ENCODE results near the gene PIK3R2. TPM values are rescaled to one million over a fixed set of nuclear protein-coding genes. Genes with fewer than 3 reads are reported as not detected.

Gene PIK3R2
- total and polyA plus RNA-seq, 2 experiments from 2014 or later: 1.5 to 29.2 TPM

GRCh38 chr19:18149596-18149975, 3.4 kb upstream of the PIK3R2 start:
- no peaks in the 10 kb centered on the region for H3K27me3 ChIP-seq (replicated peaks; ENCODE audit: insufficient read depth)
- in situ Hi-C loops (cut with MboI): no loop called here
- H3F3A ChIP-seq (ENCODE audit: insufficient read depth): peaks cover 14% of the 10 kb centered on the region
- H3K4me2 ChIP-seq (ENCODE audit: unreplicated experiment): no peak overlapping the region
- H4K20me1 ChIP-seq (ENCODE audit: insufficient read depth): no peaks in the 10 kb centered on the region
- H3K79me2 ChIP-seq (ENCODE audit: insufficient read depth): peaks cover 13% of the 10 kb centered on the region
- H3K4me3 ChIP-seq: no peak overlapping the region
- H2AFZ ChIP-seq: no peak overlapping the region
- no peak overlapping the region for H3K27ac ChIP-seq
- no peak for DNase-seq
- TF ChIP-seq EZH2 (IDR thresholded peaks at IDR 0.05; ENCODE audit: insufficient read depth, poor library complexity, severe bottlenecking): no peak
- TF ChIP-seq EZH2phosphoT487 (IDR thresholded peaks at IDR 0.05; ENCODE audit: insufficient read depth, low read depth): no peak
- H3K9ac ChIP-seq: no peak overlapping the region
- WGBS, 2 experiments (ENCODE audit: low coverage in 1 of 2, low lambda C conversion rate in 2 of 2, missing lambda C conversion rate in 2 of 2): 87% methylated on average over 16 of the region's 16 CpGs
- H3K36me3 ChIP-seq (ENCODE audit: low read depth): peaks cover 5% of the 10 kb centered on the region; the same call in 1 of the 2 replicates
- H3K4me1 ChIP-seq (ENCODE audit: insufficient read depth): peaks cover 10% of the 10 kb centered on the region
- H3K9me3 ChIP-seq (ENCODE audit: low read depth): no peaks in the 10 kb centered on the region
- H3K9me2 ChIP-seq (ENCODE audit: insufficient read depth): no peaks in the 10 kb centered on the region

GRCh38 chr19:18150776-18151624, 2.0 kb upstream of the PIK3R2 start:
- H3K27ac ChIP-seq: peak overlapping the region; percentile 82
- no peaks in the 10 kb centered on the region for H3K36me3 ChIP-seq (ENCODE audit: low read depth)
- WGBS, 2 experiments (ENCODE audit: low coverage in 1 of 2, low lambda C conversion rate in 2 of 2, missing lambda C conversion rate in 2 of 2): 85 to 86% methylated on average over 17 to 18 of the region's 18 CpGs
- DNase-seq: no peak
- no peaks in the 10 kb centered on the region for H3K27me3 ChIP-seq (replicated peaks; ENCODE audit: insufficient read depth)
- in situ Hi-C loops (cut with MboI): no loop called here
- peak overlapping the region; percentile 87 for H3K9ac ChIP-seq
- H3K9me3 ChIP-seq (ENCODE audit: low read depth): no peaks in the 10 kb centered on the region
- H2AFZ ChIP-seq: peak overlapping the region; percentile 79
- peaks cover 24% of the 10 kb centered on the region for H3K79me2 ChIP-seq (ENCODE audit: insufficient read depth)
- H4K20me1 ChIP-seq (ENCODE audit: insufficient read depth): no peaks in the 10 kb centered on the region
- no peaks in the 10 kb centered on the region for H3K9me2 ChIP-seq (ENCODE audit: insufficient read depth)
- peaks cover 14% of the 10 kb centered on the region for H3F3A ChIP-seq (ENCODE audit: insufficient read depth)
- H3K4me3 ChIP-seq: no peak overlapping the region
- peaks cover 10% of the 10 kb centered on the region for H3K4me1 ChIP-seq (ENCODE audit: insufficient read depth)
- H3K4me2 ChIP-seq (ENCODE audit: unreplicated experiment): peak overlapping the region; percentile 78
- no peak for TF ChIP-seq EZH2 (IDR thresholded peaks at IDR 0.05; ENCODE audit: insufficient read depth, poor library complexity, severe bottlenecking)
- no peak for TF ChIP-seq EZH2phosphoT487 (IDR thresholded peaks at IDR 0.05; ENCODE audit: insufficient read depth, low read depth)

GRCh38 chr19:18152442-18152816, 534 bp upstream of the PIK3R2 start:
- in situ Hi-C loops (cut with MboI): no loop called here
- Histone ChIP-seq H3K9me2 (ENCODE audit: insufficient read depth) (no peaks in the 10 kb centered on the region), H2AFZ (peak overlapping the region; percentile 79), H3K36me3 (ENCODE audit: low read depth) (no peaks in the 10 kb centered on the region), H3K27ac (peak overlapping the region; percentile 82), H3K4me3 (peak overlapping the region; percentile 84), H3K4me1 (ENCODE audit: insufficient read depth) (peaks cover 10% of the 10 kb centered on the region), H3F3A (ENCODE audit: insufficient read depth) (peaks cover 14% of the 10 kb centered on the region), H4K20me1 (ENCODE audit: insufficient read depth) (no peaks in the 10 kb centered on the region), H3K4me2 (ENCODE audit: unreplicated experiment) (peak overlapping the region; percentile 78), H3K79me2 (ENCODE audit: insufficient read depth) (peaks cover 24% of the 10 kb centered on the region), H3K9me3 (ENCODE audit: low read depth) (no peaks in the 10 kb centered on the region), H3K27me3 (replicated peaks; ENCODE audit: insufficient read depth) (no peaks in the 10 kb centered on the region), H3K9ac (peak overlapping the region; percentile 87)
- 0 to 1% methylated on average over 22 of the region's 22 CpGs for WGBS, 2 experiments (ENCODE audit: low coverage in 1 of 2, low lambda C conversion rate in 2 of 2, missing lambda C conversion rate in 2 of 2)
- peak; percentile 96 for DNase-seq
- TF ChIP-seq EZH2 (IDR thresholded peaks at IDR 0.05; ENCODE audit: insufficient read depth, poor library complexity, severe bottlenecking): no peak

- Histone ChIP-seq H3F3A (ENCODE audit: insufficient read depth) (peaks cover 14% of the 10 kb centered on the region), H3K4me3 (peak overlapping the region; percentile 84), H3K27ac (peak overlapping the region; percentile 82), H2AFZ (peak overlapping the region; percentile 76), H3K9me3 (ENCODE audit: low read depth) (no peaks in the 10 kb centered on the region), H3K4me1 (ENCODE audit: insufficient read depth) (peaks cover 10% of the 10 kb centered on the region), H3K9ac (peak overlapping the region; percentile 87), H3K27me3 (replicated peaks; ENCODE audit: insufficient read depth) (no peaks in the 10 kb centered on the region), H3K9me2 (ENCODE audit: insufficient read depth) (no peaks in the 10 kb centered on the region), H3K4me2 (ENCODE audit: unreplicated experiment) (peak overlapping the region; percentile 92), H4K20me1 (ENCODE audit: insufficient read depth) (no peaks in the 10 kb centered on the region), H3K36me3 (ENCODE audit: low read depth) (no peaks in the 10 kb centered on the region), H3K79me2 (ENCODE audit: insufficient read depth) (peaks cover 24% of the 10 kb centered on the region)
- in situ Hi-C loops (cut with MboI): no loop called here
- 0 to 1% methylated on average over 18 to 29 of the region's 38 CpGs for WGBS, 2 experiments (ENCODE audit: low coverage in 1 of 2, low lambda C conversion rate in 2 of 2, missing lambda C conversion rate in 2 of 2)
- TF ChIP-seq EZH2phosphoT487 (IDR thresholded peaks at IDR 0.05; ENCODE audit: insufficient read depth, low read depth): no peak
- TF ChIP-seq EZH2 (IDR thresholded peaks at IDR 0.05; ENCODE audit: insufficient read depth, poor library complexity, severe bottlenecking): no peak
- DNase-seq: peak; percentile 51
Observed at GRCh38 chr19:18153556-18154134, 682 bp downstream of the PIK3R2 start.
